GM19463 (cell line): Measurements from ENCODE around the gene KPNA6.
A peak's percentile ranks its signal among the peaks of the same experiment; 100 is the strongest.

Source experiments
- ATAC-seq: cut with Tn5 transposase; IDR thresholded peaks from one replicate; pipeline ENCODE4 v1.9.1; 2021; ENCODE audit warnings: mild to moderate bottlenecking, moderate library complexity; ENCODE audit not compliant: unreplicated experiment

KPNA6 gene

DNA sequence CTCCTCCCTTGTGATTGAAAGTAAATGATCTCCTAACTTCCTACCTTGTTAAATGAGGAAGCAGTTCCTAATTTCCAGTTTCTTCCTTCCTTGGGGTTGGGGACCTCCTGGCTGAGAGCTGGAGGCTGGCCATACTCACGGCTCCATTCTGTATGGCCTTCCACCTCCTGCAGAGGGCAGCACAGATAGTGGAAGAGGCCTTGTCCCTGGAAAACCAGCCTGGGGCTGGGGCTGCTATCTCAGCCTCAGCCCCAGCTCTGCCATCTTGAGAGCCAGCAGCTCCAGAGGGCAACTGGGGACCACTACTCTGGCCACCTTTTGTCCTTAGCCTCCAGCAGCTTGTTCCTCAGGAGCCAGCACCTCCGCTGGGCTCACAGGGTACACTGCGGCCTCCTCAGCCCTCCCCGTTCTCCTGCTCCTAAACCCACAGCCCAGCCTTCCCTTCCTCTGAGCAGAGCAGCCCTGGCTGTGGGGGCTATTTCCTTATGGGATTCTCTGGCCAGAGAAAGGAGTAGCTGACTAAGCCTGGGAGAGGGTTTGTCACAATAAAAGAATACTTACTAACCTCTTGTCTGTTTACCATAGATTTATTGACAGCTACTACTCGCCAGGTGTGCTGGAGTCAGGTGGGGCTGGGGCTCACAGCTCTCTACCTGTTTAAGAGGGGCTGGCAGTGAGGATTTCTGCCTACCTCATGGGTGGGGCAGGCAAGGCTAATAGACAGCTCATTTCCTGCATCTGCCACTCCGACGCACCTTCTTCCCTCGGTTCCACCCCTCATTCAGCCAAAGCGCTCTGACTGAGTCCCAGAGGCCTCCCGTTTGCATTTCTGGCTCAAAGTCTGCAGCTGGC lies 108.0 kb downstream of the KPNA6 start:
- no peak for ATAC-seq

DNA sequence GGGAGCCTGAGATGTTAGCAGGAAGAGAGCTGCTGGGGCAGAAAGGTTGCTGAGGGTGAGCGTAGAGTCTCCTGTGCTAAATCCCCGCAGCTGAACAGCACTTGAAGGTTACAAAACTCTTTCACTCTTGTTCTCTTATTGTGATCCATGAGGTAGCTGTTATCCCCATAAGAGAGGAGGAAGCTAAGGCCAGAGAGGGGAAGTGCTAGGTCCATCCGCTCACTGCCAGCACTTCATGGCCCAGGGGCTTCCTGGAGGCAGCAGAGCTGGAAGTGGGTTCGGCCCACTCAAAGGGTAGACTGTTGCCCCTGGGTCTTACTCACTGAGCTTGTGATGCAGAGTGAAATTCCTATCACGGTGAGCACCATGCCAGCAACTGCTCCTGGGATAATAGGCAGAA lies 108.7 kb downstream of the KPNA6 start:
- no peak for ATAC-seq

DNA sequence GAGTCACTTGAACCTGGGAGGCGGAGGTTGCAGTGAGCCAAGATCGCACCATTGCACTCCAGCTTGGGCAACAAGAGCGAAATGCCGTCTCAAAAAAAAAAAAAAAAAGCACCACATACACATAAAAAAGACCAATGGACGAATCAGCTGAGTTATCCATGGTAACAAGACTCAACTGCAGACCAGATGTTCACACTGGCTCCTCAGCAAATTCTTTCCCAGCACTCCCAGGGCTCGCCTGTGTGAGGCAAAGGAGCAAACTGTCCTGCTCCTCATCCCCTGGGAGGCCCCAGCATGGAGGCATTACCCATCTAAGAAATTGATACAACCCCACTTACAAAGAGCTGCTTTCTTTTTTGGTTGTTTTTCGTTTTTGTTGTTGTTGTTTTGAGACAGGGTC lies 111.2 kb downstream of the KPNA6 start:
- ATAC-seq = no peak

DNA sequence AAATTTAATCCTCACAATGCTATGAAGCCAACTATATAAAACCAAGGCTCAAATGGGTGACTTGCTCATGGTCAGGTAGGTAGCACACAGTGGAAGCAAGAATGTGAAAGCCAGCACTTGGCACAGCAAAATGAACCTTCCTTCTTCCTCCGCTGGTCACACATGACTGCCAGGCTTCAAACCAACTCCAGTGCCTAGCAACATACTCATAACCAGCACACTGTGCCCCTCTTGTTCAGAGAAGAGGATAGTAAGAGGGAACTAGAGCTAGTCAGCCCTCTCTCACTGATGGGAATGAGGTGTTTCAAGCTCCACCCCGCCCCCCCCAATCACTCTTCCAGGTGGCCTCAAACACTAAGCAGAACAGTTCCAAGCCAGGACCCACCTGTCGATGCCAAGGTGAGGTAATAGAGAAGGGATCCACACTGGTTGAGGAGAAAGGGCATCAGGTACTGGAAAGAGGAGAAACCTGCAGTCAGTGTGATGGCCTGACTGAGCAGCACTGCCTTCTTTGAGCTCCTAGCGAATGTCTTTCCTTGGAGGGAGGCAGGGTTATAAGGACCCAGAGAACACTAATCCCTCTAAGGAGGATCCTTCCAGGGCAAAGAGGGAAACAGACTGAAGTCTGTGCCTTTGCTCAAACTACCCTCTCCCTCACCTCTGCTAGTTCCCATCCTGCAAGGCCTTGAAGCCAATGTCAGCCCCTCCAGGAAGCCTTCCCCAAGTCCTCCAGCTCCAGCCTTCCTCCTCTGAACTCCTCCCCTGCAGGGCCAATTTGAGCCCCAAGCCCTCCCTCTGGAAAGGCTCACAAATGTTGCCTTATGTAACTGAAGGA lies 113.1 kb downstream of the KPNA6 start:
- no peak for ATAC-seq

DNA sequence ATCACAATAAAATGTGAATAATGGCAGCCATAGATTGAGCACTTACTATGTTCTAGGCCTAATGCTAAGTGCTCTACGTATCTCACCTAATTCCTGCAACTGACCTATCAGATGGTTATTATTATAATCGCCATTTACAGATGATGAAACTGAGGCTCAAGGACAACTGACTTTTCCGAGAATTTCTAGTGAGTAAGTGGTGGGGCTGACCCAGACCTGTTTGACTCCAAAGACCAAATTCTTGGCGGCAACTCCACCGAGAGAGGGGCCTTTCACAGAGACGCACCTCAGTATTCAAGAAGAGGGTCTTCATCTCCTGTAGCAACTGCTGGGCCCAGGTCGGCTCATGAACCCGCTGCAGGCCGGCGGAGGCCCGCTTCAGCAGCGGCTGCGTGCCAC lies 113.7 kb downstream of the KPNA6 start:
- ATAC-seq = no peak

DNA sequence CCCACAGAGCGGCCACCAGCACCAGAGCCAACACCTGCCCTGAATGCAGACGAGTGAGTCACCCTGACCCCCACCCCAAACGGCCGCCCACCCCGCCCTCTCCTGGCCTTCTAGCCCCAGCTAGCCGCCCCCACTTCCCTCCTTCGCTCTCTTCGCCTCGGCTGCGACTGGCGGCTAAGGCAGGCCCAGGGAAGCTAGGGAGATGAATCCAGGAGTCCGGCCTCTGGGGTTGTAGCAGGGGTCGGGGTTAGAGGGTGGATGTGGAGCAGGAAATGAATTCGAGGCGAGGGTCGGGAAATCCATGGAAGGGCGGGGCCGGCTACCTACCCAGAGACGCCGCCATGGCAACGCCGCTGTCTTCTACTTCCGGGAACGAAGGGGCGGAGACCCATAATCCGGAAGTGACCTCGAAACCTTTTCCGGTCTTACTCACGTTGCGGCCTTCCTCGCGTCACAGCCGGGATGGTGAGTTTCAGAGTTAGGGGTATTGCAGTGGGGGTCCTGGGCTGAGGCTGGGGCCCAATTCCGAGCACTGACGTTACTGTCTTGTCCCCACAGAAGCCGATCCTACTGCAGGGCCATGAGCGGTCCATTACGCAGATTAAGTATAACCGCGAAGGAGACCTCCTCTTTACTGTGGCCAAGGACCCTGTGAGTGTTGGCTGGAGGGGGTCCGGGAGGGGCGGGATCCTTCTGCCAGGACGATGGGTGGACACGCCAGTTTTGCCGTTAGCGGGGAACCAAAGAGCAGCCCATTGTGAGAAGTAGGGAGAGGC lies 114.3 kb downstream of the KPNA6 start, which contains the start of the genes EIF3I and TMEM234:
Gene EIF3I (plus strand): TSS at position 428 of the 776 bp plus-strand sequence. CDS start 35 bp downstream, at position 463.
Gene TMEM234 (minus strand): TSS at position 374 of the 776 bp plus-strand sequence. CDS start 31 bp downstream, at position 343.
- ATAC-seq = peak; percentile 95

DNA sequence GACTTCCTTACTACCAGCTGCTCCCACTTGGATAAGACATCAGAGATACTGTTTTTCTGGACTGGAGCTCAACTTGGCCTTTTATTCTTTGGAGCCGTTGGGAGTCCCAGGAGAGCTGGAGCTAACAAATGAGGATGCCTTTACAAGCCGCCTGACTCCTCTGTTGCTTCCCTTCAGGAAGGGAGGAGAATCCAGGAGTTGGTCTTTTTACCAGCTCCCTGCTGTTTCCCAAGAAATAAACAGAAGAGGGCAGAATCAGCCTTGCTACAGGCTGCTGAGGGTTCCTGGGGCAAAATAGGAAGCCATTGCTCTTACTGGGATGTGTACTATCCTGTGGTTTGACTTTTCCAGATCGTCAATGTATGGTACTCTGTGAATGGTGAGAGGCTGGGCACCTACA lies 115.8 kb downstream of the KPNA6 start:
- no peak for ATAC-seq

DNA sequence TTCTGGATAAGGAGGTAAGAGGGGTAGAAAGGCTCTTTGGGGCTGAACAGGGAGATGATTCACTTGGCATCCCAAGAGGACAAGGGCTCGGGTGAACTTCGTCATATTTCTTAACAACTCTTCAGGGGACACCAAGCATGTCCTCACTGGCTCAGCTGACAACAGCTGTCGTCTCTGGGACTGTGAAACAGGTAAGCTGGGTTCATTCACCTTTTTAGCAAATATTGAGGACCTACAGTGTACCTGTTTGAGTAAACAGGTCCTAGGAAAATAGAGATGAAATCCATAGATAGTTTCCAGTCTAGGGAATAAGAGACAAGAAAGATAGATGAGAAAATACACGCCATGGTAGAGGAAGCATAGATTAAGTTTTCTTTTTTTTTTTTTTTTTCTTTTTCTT lies 116.4 kb downstream of the KPNA6 start:
- ATAC-seq = no peak
